ENCODE data around the gene NFAM1.
A peak's percentile ranks its signal among the peaks of the same experiment; 100 is the strongest.

NFAM1 gene, protein sequence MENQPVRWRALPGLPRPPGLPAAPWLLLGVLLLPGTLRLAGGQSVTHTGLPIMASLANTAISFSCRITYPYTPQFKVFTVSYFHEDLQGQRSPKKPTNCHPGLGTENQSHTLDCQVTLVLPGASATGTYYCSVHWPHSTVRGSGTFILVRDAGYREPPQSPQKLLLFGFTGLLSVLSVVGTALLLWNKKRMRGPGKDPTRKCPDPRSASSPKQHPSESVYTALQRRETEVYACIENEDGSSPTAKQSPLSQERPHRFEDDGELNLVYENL

DNA sequence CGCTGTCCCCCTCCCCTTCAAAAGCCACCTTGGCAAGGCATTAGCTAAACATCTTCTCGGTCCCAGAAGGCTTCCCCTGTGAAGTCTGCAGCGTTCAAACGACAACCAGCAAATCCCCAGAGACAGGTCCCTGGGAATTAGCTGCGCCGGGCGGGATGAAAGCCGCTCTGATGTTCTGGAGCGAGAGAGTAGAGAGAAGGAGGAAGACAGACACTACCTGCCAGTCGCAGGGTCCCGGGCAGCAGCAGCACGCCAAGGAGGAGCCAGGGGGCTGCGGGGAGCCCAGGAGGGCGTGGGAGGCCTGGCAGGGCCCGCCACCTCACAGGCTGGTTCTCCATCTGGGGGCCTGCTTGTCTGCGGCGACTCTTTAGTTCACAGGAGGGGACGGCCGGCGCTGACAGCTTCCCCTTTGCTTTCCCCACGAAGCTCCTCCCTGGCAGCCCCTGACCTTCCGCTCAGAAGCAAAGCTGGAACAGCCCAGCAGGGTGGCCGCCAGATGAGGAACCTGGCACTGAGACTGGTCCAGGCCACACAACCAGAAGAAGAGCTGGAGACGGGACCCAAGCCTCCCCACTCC, at the start of gene NFAM1:
TSS of gene NFAM1 (minus strand) at position 384 of the 577 bp plus-strand sequence. CDS start at position 338, 46 bp downstream.
- DNase-seq (ENCODE audit: low read depth in 2 of 2): no peak

DNA sequence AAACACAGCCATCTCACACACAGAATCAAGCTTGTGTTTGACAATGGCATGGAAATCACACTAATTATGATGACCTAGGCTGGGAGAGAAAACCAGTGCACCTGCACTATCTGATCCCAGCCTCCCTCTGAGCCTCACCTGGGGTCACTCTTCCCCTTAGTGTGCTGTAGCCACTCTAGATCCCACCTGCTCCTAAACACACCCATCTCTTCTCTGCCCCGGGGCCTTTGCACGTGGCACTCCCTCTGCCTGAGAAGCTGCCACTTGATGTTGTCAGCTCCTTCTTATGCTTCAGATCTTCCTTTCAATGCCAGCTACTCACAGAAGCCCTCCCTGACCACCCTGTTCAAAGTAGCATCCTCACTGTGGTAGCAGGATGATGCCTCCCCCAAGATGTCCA, 42.9 kb upstream of the NFAM1 start:
- DNase-seq (ENCODE audit: low read depth in 2 of 2): no peak

DNA sequence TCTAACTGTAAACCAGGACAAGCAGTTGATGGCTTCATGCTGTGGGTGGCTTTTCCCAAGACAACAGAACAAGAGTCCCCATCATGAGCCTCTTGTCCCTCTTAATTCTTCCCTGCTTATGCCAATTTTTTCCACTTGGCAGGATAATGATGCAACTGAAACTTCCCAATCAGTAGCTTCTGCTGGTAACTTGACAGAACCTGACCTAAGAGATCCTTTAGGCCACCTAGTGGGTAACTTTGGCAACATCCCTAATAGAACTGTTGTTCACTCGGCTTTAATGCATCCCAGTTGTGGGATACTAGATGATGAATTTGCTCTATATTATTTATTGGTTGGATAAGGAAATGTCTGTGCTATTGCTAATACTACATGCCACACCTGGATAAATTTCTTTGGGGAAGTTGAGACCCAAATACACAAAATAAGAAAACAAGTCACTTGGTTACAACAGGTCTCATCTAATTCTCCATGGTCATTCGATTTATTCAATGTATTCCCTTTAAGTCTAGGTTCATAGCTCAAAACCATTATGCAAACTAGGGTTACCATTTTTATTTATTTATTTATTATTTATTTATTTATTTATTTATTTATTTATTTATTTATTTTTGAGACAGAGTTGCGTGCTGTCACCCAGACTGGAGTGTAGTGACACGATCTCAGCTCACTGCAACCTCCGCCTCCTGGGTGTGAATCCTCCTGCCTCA, 41.4 kb upstream of the NFAM1 start:
- DNase-seq (ENCODE audit: low read depth in 2 of 2): no peak

DNA sequence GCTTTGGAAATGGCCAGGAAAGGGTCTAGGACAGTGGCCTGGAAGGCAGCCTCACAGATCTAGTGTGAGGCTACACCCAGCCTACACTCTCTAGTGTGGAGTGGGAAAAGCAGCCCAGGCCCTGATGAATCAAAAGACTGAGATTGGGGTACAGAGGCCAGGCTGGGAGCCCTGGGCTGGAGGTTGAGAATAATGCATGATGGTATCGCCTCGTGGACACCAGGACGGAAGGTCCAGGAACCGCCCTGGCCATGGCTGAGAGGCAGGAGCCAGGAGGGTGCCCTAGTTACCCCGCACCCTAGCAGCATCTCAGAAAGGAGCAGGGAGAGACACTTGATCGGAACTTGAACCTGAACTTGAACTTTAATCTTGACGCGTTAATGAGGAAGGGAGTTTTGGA, 40.5 kb upstream of the NFAM1 start:
- DNase-seq (ENCODE audit: low read depth in 2 of 2): no peak

DNA sequence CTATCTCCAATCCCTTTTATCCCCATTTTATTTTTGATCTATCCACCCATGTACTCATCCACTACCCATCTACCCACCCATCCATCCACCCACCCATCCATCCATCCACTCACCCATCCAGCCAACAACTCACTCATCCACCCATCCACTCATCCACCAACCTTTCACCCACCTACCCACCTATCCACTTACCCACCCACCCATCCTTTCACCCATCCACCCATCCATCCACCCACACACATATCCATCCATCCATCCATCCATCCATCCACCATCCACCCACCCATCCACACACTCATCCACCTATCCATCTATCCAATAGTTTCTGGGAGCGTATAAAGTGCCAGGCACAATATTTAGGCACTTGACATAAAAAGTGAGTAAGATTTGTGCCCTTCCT, 39.2 kb upstream of the NFAM1 start:
- no peak for DNase-seq (ENCODE audit: low read depth in 2 of 2)

DNA sequence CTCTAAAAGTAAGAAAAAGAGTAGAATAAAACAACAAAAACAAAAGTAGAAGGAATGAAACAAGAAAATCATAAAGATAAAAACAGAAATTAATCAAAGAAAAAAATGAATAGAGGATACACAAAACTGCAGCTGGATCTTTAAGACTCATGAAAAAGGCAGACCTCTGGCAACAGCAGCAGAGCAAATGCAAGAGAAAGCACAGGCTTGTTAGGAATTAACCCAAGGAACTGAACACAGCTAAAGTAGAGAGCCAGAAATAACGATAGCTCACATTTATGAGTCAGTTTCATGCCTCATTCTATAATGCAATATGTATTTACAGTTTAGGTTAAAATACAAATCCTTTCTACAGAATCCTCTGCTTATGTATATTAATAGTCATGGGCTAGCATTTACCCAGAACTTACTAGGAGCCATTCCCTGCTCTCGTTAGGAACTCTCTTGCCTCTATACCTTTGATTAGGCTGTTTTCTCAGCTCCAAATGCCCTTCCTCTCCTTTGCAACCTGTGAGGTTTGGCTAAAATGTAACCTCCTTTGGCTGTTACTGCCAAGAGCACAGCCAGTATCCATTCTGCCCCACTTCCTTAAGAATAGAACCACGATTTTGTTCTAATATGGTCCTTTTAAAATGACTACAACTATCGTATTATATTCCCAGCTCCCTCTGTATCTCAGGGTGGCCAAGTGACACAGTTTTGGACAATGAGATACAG, 38.3 kb upstream of the NFAM1 start:
- DNase-seq (ENCODE audit: low read depth in 2 of 2): no peak

DNA sequence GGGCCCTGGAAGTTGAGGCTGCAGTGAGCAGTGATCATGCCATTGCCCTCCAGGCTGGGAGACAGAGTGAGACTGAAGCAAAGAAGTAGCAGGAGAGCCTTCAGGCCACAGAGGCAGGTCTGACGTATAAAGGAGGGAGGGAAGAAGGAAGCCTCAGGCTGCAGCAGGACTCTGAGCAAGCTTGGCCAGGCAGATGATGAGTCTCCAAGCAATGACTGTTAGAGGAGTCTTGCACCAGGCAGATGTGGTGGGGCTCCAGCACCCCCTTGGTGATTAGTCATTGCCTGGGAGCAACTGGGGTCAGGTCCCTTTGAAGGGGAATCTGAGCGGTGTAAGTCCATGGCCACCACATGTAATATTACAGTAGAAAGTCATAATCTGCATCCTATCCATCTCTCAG, 36.6 kb upstream of the NFAM1 start:
- no peak for DNase-seq (ENCODE audit: low read depth in 2 of 2)

DNA sequence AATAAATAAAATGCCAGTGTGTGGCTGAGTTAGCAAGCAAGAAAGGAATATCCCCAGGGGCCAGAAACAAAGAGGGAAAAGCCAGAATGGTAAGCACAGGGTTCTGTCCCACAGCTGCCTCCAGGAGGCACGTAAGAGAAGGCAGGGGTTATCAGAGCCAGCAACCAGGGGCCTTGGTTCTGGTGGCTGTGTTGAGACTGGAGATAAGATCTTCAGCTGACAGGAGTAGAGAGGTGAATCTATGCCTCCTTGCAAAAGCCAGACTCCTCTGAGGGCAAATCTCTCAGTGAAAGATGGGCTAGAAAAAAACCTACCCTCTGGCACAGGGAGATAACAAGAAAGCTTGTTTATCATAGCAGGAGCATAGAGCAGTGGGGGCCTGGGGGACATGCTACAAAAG, 29.8 kb upstream of the NFAM1 start:
- no peak for DNase-seq (ENCODE audit: low read depth in 2 of 2)

DNA sequence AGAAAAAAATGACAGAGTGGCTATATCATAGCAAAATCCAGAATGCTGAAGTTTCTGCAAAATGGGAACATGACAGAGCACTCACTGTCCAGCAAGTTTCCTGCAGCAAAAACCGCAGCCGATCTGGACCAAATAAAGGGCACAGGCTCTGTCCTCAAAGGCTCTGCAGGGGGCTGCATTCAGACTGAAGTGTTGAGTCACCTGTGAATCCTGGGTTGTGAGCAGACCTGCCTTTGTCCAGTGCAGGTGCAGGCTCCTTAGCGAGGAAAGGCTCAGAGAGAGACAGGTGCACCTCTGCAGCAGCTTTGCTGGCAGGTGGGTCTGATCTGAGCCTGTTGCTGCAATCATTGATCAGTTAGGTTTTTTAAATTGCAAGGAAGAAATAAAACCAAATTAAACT, 29.3 kb upstream of the NFAM1 start:
- DNase-seq (ENCODE audit: low read depth in 2 of 2): no peak

DNA sequence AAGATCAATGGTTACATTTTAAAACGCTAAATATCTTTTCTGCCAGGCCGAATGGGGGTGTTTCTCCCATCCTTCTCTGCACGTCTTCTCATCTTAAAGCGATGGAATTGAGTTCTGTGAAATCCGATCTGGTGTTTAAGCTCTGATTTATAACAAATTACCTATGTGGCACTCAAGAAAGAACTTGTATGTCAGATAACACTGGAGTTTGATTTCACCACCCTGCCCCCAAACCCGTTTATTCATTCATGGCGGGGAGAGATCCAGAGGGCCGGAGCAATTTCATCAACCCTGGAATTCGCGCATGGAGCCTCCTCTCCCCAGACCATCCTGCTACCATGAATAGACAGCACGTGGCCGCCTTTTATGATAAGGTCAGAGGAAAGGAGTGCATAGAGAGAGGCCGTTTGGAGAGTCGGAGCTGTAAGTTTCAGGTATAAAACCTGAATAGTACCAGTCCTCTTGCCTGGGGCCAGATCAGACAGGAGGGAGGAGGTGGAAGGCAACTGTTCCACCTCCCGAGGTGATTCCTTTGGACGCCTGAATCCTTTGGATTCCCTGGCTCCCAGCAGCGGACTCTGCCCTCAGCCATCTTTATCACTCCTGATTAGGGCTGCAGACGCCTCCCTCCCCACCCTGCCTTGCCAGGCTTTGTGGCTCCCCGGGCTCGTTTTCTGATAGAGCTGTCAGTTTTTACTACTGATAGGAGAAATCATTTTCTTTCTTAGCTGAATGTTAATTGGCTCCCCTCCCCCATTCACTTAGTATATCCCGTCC, 27.3 kb upstream of the NFAM1 start:
- no peak for DNase-seq (ENCODE audit: low read depth in 2 of 2)

DNA sequence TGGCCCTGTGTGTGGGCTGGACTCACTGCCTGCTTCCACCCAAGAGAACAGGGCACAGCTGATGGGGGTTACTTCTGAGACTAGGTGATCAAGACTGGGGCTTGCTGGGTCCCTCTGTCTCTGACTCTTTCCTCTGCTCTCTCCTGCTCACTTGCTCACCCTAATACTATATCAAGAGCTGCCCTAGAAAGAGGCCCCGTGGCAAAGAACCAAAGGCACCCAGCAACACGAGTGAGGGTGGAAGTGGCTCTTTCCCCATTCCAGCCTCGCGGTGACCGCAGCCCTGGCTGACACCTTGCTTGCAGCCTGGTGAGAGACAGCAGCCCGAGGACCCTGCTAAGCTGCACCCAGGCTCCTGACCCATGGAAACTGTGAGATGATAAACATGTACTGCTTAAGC, 20.7 kb upstream of the NFAM1 start:
- DNase-seq (ENCODE audit: low read depth in 2 of 2): no peak

DNA sequence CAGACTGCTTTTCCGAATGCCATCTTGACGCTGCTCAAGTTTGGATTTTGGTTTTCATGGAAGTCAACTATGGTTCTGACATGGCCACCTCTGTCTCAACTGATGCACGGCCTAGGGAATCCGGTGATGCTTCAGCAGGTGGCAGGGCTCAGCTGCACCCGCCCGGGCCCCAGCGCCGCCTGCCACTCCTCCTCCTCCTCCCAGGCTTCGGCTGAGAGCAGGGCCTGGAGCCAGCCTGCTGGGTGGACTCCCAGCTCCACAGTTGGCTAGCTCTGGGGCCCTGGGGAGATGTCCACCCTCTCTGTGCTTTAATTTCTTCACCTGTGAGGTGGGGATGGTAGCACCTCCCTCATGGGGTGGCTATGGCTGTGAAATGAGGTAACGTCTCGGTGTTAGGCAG, 20.3 kb upstream of the NFAM1 start:
- no peak for DNase-seq (ENCODE audit: low read depth in 2 of 2)

DNA sequence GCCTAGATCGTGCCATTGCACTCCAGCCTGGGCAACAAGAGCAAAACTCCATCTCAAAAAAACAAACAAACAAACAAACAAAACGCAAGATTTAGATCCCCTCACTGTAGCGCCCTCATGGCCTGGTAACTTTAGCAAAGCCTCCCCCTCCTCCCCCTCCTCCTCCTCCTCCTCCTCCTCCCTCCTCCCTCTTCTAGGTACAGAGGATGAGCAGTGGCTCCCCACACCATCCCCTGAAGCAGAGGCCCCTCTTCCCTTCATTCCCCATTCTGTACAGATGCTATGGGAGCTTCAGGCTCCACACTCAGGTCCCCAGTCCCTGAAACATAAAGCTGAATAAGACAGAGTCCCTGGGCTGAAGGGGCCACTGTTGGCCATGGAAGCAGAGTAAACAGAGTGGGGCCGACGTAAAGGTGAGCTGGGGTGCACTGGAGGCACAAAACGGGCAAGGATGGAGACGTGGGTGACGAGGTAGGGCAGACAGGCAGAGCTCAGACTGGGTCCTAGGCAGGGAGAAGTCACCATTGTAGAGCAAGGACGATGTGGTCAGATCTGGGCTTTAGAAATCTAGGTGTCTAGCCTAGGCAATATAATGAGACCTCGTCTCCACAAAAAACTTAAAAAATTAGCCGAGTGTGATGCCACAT, 19.4 kb upstream of the NFAM1 start:
- no peak for DNase-seq (ENCODE audit: low read depth in 2 of 2)

DNA sequence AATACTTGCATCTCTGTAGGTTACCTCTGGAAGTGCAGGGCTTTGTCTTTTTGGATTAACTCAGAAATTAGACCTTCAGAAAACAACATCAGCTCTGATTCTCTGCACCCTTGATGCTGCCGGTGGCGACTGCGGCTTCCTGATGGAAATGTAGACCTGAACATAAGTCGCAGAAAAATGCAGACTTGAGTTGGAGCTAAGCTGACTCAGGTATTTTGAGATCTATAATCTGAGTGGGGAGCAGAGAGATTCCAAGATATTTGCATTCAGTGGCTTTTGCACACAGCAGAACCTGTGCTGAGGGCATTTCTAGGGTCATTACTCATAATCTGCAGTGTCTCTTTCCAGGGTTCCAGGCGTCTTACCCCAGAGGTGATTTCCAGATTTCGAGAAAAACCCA, 18.7 kb upstream of the NFAM1 start:
- DNase-seq (ENCODE audit: low read depth in 2 of 2): no peak

DNA sequence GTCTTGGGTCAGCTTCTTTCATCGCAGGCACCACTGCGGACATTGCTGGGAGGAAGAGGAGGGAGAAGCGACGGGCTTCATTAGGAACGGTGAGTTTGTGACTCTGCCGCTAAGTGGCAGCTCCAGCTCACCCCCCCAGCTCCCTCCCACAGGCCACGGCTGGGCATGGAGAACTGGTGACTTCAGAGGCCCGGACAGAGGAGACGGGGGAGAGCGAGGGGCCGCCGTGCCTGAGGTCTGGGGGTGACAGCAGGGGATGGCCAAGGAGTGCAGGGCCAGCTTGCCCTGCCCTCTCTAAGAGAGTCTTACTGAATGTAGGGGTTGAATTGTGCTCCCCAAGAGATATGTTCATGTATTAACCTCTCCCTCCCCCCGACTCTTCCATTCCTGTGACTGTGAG, 13.9 kb upstream of the NFAM1 start:
- DNase-seq (ENCODE audit: low read depth in 2 of 2): no peak

DNA sequence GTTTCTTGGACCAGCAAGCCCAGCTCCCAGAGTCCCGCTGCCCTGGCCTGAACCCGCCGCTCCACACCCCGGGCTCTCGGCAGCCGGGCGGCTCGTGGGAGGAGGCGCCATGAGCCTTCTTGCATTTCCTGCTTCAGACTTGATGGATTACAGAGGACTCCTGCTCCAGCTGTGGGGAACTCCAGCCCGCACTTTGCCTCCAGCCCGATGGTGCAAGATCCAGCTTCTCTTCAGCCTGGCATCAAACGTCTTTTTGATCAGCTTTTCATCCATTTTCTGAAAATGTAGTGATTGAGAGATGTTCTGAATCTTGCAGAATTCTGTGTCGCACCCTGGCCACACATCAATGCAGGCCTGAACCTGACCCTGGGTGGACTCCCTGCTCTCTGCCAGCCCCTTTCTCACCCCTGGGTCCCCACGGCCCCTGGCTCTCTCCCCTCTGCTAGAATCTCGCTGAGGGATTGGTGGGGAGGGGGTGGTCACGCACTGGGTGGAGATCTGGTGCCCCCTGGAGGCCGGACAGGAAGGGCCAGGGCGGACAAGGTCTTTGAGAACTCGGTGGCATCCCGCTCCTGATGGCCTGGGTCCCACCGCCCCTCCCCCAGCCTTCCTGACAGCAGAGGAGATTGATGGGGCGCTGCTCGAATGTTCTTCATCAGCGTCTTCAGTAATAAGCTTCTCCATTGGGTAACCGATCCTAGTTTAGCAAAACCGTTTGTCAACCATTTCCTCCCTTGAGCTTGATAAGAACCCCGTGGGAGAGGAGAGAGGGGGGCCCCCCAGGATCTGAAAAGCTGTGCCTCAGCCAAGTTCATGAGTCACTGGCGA, 12.1 kb upstream of the NFAM1 start:
- DNase-seq (ENCODE audit: low read depth in 2 of 2): peak; percentile 35 to 44

DNA sequence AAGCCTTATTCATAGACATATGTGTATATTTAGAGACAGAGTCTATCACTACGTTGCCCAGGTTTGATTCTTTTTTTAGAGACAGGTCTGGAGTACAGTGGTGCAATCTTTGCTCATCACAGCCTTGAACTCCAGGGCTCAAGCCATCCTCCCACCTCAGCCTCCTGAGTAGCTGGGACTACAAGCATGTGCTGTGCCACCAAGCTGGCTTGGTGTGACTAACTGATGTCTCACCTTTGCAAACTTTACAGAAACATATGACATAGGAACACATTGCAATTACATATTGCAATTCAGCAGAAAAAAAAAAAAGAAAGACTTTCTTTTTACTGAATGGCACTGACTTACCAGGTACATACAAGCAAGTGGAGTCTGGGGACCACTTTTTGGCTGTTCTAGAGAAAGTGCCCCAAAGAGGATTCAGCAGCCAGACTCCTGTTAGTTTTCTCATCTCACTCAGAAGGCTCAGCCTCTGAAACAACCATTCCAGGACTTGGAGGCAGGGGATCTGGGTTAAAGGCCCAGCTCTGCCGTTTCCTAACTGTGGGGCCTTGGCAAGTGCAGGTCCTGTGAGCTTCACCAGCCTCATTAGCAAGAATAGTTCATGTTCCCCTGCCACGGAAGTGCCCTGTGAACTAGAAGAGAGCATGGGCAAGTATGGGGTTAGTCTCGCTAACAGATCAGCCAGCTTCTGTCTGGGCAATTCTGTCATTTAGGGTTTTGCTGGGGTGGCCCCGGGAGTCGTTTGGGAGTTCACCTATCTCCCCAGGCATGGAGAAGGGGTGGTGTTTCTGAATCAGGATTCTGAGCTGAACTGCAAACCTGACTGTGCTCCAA, 11.3 kb upstream of the NFAM1 start:
- DNase-seq (ENCODE audit: low read depth in 2 of 2): no peak

DNA sequence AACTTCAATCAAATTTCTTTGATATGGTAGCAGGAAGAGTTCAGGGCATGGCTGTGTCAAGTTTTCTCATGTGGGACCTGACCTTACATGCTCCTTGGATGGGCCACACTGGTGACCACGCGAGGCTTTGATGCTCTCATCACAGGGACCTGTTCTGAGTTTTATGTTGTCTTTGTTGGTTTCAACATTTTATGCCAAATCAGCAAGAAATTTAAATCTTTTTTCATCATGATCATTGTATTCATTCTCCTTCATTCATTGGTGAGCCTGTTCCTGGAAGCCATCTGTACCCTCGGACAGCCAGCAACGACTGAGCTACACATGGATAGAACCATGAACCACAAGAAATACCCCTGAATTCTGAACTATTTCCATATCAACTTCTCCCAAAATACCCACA, 10.5 kb upstream of the NFAM1 start:
- no peak for DNase-seq (ENCODE audit: low read depth in 2 of 2)

DNA sequence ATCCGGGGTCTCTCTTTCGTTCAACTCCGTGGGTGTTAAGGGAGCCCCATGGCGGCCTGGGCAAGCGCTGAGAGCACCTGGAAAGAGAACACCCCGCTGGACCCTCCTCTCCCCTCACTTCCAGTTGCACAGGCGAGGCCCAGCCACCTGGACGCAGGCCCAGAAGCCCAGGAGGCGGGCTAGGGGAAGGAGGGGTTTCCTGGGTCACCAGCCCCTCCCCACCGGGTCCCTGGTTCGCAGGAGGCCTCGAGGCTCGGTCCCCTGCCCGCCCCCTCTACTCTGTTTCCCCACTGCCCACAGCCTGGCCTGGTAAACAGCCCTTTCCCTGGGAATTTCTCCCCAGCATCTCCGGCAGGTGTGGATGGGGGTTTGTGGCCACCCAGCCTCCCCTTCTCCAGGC, 8.5 kb upstream of the NFAM1 start:
- DNase-seq (ENCODE audit: low read depth in 2 of 2): no peak

Measured in stimulated activated CD8-positive, alpha-beta memory T cell treated with anti-CD3 and anti-CD28 coated beads, Interleukin-7, amount 100 ng/mL, for 1 hour (primary cell).